Measurements from ENCODE around the gene ARG1.

GRCh38 chr6:131587909-131588308, 14.9 kb downstream of the ARG1 start:
- TF ChIP-seq POLR2A (IDR thresholded peaks at IDR 0.05) (no peak), EP300 (IDR thresholded peaks at IDR 0.05) (no peak)
